ENCODE results near the gene F2R.

- TF ChIP-seq CTCF (conservative IDR thresholded peaks at IDR 0.05; ENCODE audit: low read depth in 2 of 2) = no peak
- no peak for TF ChIP-seq POLR2AphosphoS5 (IDR thresholded peaks at IDR 0.05; ENCODE audit: low read depth)
- no peak for TF ChIP-seq JUNB (IDR thresholded peaks at IDR 0.05; ENCODE audit: unreplicated experiment)
- TF ChIP-seq STAT1 (IDR thresholded peaks at IDR 0.05; ENCODE audit: unreplicated experiment) = no peak
- TF ChIP-seq EZH2phosphoT487 (IDR thresholded peaks at IDR 0.05; ENCODE audit: unreplicated experiment) = no peak
- TF ChIP-seq EZH2 (IDR thresholded peaks at IDR 0.05; ENCODE audit: low read depth, unreplicated experiment) = no peak
- no peak for TF ChIP-seq CREB1 (CRISPR knock-in tag; IDR thresholded peaks at IDR 0.05; ENCODE audit: low read depth)
- TF ChIP-seq ETS1 (IDR thresholded peaks at IDR 0.05) = no peak
- TF ChIP-seq REST (IDR thresholded peaks at IDR 0.05; ENCODE audit: unreplicated experiment) = no peak
Measured at GRCh38 chr5:76718880-76719279, 3.0 kb downstream of the F2R start.
